ENCODE measurements around the gene BANK1.

BANK1 gene

GRCh38 chr4:101961144-101961543 lies 170.6 kb downstream of the BANK1 start:
- no peak for DNase-seq

- no peak for DNase-seq
Measured at GRCh38 chr4:101967697-101968346, 177.3 kb downstream of the BANK1 start.

- no peak for DNase-seq
Measured at GRCh38 chr4:101968364-101968763, 177.8 kb downstream of the BANK1 start.

- no peak for DNase-seq
Measured at GRCh38 chr4:101969965-101970364, 179.4 kb downstream of the BANK1 start.

GRCh38 chr4:101970547-101971155 lies 180.1 kb downstream of the BANK1 start:
- DNase-seq: no peak

GRCh38 chr4:101972791-101973190 lies 182.3 kb downstream of the BANK1 start:
- DNase-seq: no peak

GRCh38 chr4:101973361-101973760 lies 182.8 kb downstream of the BANK1 start:
- DNase-seq: no peak

GRCh38 chr4:101977076-101977475 lies 186.5 kb downstream of the BANK1 start:
- no peak for DNase-seq

GRCh38 chr4:101981756-101982155 lies 191.2 kb downstream of the BANK1 start:
- DNase-seq: no peak

GRCh38 chr4:101983835-101984234 lies 193.3 kb downstream of the BANK1 start:
- no peak for DNase-seq

GRCh38 chr4:101987623-101988243 lies 197.2 kb downstream of the BANK1 start:
- no peak for DNase-seq

GRCh38 chr4:101989551-101989950 lies 199.0 kb downstream of the BANK1 start:
- no peak for DNase-seq

GRCh38 chr4:101992446-101992845 lies 201.9 kb downstream of the BANK1 start:
- no peak for DNase-seq

- DNase-seq: no peak
Measured at GRCh38 chr4:101993002-101993841, 202.7 kb downstream of the BANK1 start.

GRCh38 chr4:101993842-101994775 lies 203.6 kb downstream of the BANK1 start:
- no peak for DNase-seq

GRCh38 chr4:102007959-102008425 lies 217.5 kb downstream of the BANK1 start:
- no peak for DNase-seq

GRCh38 chr4:102008711-102009110 lies 218.2 kb downstream of the BANK1 start:
- no peak for DNase-seq

- DNase-seq: no peak
Measured at GRCh38 chr4:102022343-102022742, 231.8 kb downstream of the BANK1 start.

- no peak for DNase-seq
Measured at GRCh38 chr4:102027961-102028360, 237.4 kb downstream of the BANK1 start.

GRCh38 chr4:102031406-102031805 lies 240.9 kb downstream of the BANK1 start:
- DNase-seq: no peak

GRCh38 chr4:102036016-102036415 lies 245.5 kb downstream of the BANK1 start:
- DNase-seq: no peak
